ENCODE measurements around the gene TFDP2.
"Not testable (repeated sequence)": the region's sequence is repeated elsewhere in the genome, so short reads cannot be mapped to it uniquely, and the experiment has no call there.

TFDP2 gene

GRCh38 chr3:141926929-141927328, 222.4 kb downstream of the TFDP2 start:
- Histone ChIP-seq H2AFZ (ENCODE audit: low read length) (no peak overlapping the region), H3K14ac (ENCODE audit: low read length) (no peak overlapping the region), H2BK12ac (ENCODE audit: low read length) (no peak overlapping the region), H3K27ac (replicated peaks; ENCODE audit: low read length) (no peak overlapping the region), H3K4me3 (ENCODE audit: low read length in 2 of 2) (no peak overlapping the region), H2AK5ac (ENCODE audit: low read depth, low read length) (no peak overlapping the region), H3K79me1 (ENCODE audit: low read depth, low read length) (no peaks in the 10 kb centered on the region), H2BK5ac (ENCODE audit: low read length) (no peak overlapping the region), H2BK15ac (ENCODE audit: low read length) (no peak overlapping the region), H3K4me2 (ENCODE audit: insufficient read depth, low read length, poor library complexity, severe bottlenecking) (no peak overlapping the region), H3K36me3 (replicated peaks in 1 of 2; ENCODE audit: control insufficient read depth in 2 of 2, insufficient read depth in 2 of 2, low read length in 2 of 2) (peaks cover 10 to 62% of the 10 kb centered on the region in 2 donors), H3K9ac (ENCODE audit: low read depth, low read length, poor library complexity) (no peak overlapping the region), H3K4ac (ENCODE audit: low read length) (no peak overlapping the region), H4K91ac (ENCODE audit: low read depth, low read length, poor library complexity) (no peak overlapping the region), H2BK120ac (ENCODE audit: low read depth, low read length) (no peak overlapping the region), H3K9me3 (replicated peaks in 1 of 2; ENCODE audit: control insufficient read depth in 2 of 2, insufficient read depth in 1 of 2, low read depth in 1 of 2, low read length in 2 of 2) (peaks cover 0 to 2% of the 10 kb centered on the region in 2 donors), H4K8ac (ENCODE audit: low read depth, low read length) (no peak overlapping the region), H3K23ac (ENCODE audit: low read depth, low read length, poor library complexity) (no peak overlapping the region), H3K4me1 (ENCODE audit: control insufficient read depth in 2 of 2, insufficient read depth in 1 of 2, low read depth in 1 of 2, low read length in 2 of 2) (no peaks in the 10 kb centered on the region), H3K18ac (ENCODE audit: low read length) (no peak overlapping the region), H3K27me3 (ENCODE audit: control insufficient read depth in 3 of 3, insufficient read depth in 3 of 3, low read depth in 1 of 3, low read length in 3 of 3) (no peaks in the 10 kb centered on the region)
- DNase-seq (ENCODE audit: low spot score) = no peak
- WGBS, 2 donors (ENCODE audit: extremely low coverage in 2 of 2, insufficient read length in 2 of 2, insufficient replicate concordance in 1 of 2) = no CpG with 5 or more reads among the region's 9 CpGs

GRCh38 chr3:141925677-141926076, 223.7 kb downstream of the TFDP2 start:
- not testable (repeated sequence) for H2BK15ac ChIP-seq (ENCODE audit: low read length); H2BK12ac ChIP-seq (ENCODE audit: low read length); H2AK5ac ChIP-seq (ENCODE audit: low read depth, low read length); H2BK120ac ChIP-seq (ENCODE audit: low read depth, low read length); DNase-seq (ENCODE audit: low spot score); H3K27ac ChIP-seq (replicated peaks; ENCODE audit: low read length); H3K9ac ChIP-seq (ENCODE audit: low read depth, low read length, poor library complexity); H4K91ac ChIP-seq (ENCODE audit: low read depth, low read length, poor library complexity); H3K79me1 ChIP-seq (ENCODE audit: low read depth, low read length); H3K4me1 ChIP-seq (ENCODE audit: control insufficient read depth in 2 of 2, insufficient read depth in 1 of 2, low read depth in 1 of 2, low read length in 2 of 2); H2BK5ac ChIP-seq (ENCODE audit: low read length); H3K27me3 ChIP-seq (ENCODE audit: control insufficient read depth in 3 of 3, insufficient read depth in 3 of 3, low read depth in 1 of 3, low read length in 3 of 3); H3K9me3 ChIP-seq (replicated peaks in 1 of 2; ENCODE audit: control insufficient read depth in 2 of 2, insufficient read depth in 1 of 2, low read depth in 1 of 2, low read length in 2 of 2); H3K18ac ChIP-seq (ENCODE audit: low read length); H3K4ac ChIP-seq (ENCODE audit: low read length); H3K4me3 ChIP-seq (ENCODE audit: low read length in 2 of 2); H4K8ac ChIP-seq (ENCODE audit: low read depth, low read length); H2AFZ ChIP-seq (ENCODE audit: low read length); H3K14ac ChIP-seq (ENCODE audit: low read length); H3K23ac ChIP-seq (ENCODE audit: low read depth, low read length, poor library complexity); H3K4me2 ChIP-seq (ENCODE audit: insufficient read depth, low read length, poor library complexity, severe bottlenecking)
- peaks cover 10 to 73% of the 10 kb centered on the region in 2 donors for H3K36me3 ChIP-seq (replicated peaks in 1 of 2; ENCODE audit: control insufficient read depth in 2 of 2, insufficient read depth in 2 of 2, low read length in 2 of 2)
- no CpG with 5 or more reads among the region's 5 CpGs for WGBS, 2 donors (ENCODE audit: extremely low coverage in 2 of 2, insufficient read length in 2 of 2, insufficient replicate concordance in 1 of 2)

DNA sequence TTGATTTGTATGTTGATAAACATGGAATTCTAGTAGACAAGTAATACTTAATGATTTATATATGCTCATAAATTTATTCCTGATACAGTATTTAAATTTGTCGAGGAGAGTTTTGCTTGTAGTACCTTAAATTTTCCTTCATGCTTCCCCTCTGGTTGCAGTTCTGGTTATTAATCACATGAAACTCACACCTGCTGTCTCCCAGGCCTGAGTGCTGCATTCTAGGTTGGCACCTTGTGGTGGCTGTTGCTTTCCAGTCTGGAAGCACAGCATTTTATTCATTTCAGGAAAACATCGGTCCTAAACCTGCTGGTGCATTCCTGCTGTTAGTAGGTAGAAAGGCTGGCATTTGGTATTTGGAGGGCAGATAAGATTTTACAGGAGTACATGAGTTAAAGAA, 228.0 kb downstream of the TFDP2 start:
- no peak for DNase-seq (ENCODE audit: low spot score)
- no CpG with 5 or more reads among the region's 2 CpGs for WGBS, 2 donors (ENCODE audit: extremely low coverage in 2 of 2, insufficient read length in 2 of 2, insufficient replicate concordance in 1 of 2)
- H3K23ac ChIP-seq (ENCODE audit: low read depth, low read length, poor library complexity) = no peak overlapping the region
- H3K36me3 ChIP-seq (replicated peaks in 1 of 2; ENCODE audit: control insufficient read depth in 2 of 2, insufficient read depth in 2 of 2, low read length in 2 of 2) = peaks cover 8 to 87% of the 10 kb centered on the region in 2 donors
- no peak overlapping the region for H4K91ac ChIP-seq (ENCODE audit: low read depth, low read length, poor library complexity)
- no peak overlapping the region for H2BK15ac ChIP-seq (ENCODE audit: low read length)
- no peaks in the 10 kb centered on the region for H3K4me1 ChIP-seq (ENCODE audit: control insufficient read depth in 2 of 2, insufficient read depth in 1 of 2, low read depth in 1 of 2, low read length in 2 of 2)
- H2AFZ ChIP-seq (ENCODE audit: low read length) = no peak overlapping the region
- H4K8ac ChIP-seq (ENCODE audit: low read depth, low read length) = no peak overlapping the region
- no peak overlapping the region for H2BK120ac ChIP-seq (ENCODE audit: low read depth, low read length)
- no peak overlapping the region for H2BK5ac ChIP-seq (ENCODE audit: low read length)
- no peak overlapping the region for H2AK5ac ChIP-seq (ENCODE audit: low read depth, low read length)
- no peak overlapping the region for H3K4ac ChIP-seq (ENCODE audit: low read length)
- no peak overlapping the region for H3K4me2 ChIP-seq (ENCODE audit: insufficient read depth, low read length, poor library complexity, severe bottlenecking)
- H3K27me3 ChIP-seq (ENCODE audit: control insufficient read depth in 3 of 3, insufficient read depth in 3 of 3, low read depth in 1 of 3, low read length in 3 of 3) = no peaks in the 10 kb centered on the region
- no peak overlapping the region for H3K9ac ChIP-seq (ENCODE audit: low read depth, low read length, poor library complexity)
- no peak overlapping the region for H2BK12ac ChIP-seq (ENCODE audit: low read length)
- no peak overlapping the region for H3K27ac ChIP-seq (replicated peaks; ENCODE audit: low read length)
- no peak overlapping the region for H3K14ac ChIP-seq (ENCODE audit: low read length)
- no peak overlapping the region for H3K4me3 ChIP-seq (ENCODE audit: low read length in 2 of 2)
- no peak overlapping the region for H3K18ac ChIP-seq (ENCODE audit: low read length)
- no peaks in the 10 kb centered on the region for H3K9me3 ChIP-seq (replicated peaks in 1 of 2; ENCODE audit: control insufficient read depth in 2 of 2, insufficient read depth in 1 of 2, low read depth in 1 of 2, low read length in 2 of 2)
- H3K79me1 ChIP-seq (ENCODE audit: low read depth, low read length) = peaks cover 2% of the 10 kb centered on the region

- WGBS, 2 donors (ENCODE audit: extremely low coverage in 2 of 2, insufficient read length in 2 of 2, insufficient replicate concordance in 1 of 2) = no CpG with 5 or more reads among the region's 4 CpGs
- Histone ChIP-seq H3K9ac (ENCODE audit: low read depth, low read length, poor library complexity) (no peak overlapping the region), H3K14ac (ENCODE audit: low read length) (no peak overlapping the region), H3K4ac (ENCODE audit: low read length) (no peak overlapping the region), H2AK5ac (ENCODE audit: low read depth, low read length) (no peak overlapping the region), H4K8ac (ENCODE audit: low read depth, low read length) (no peak overlapping the region), H3K4me2 (ENCODE audit: insufficient read depth, low read length, poor library complexity, severe bottlenecking) (no peak overlapping the region), H3K36me3 (replicated peaks in 1 of 2; ENCODE audit: control insufficient read depth in 2 of 2, insufficient read depth in 2 of 2, low read length in 2 of 2) (peaks cover 8 to 87% of the 10 kb centered on the region in 2 donors), H3K9me3 (replicated peaks in 1 of 2; ENCODE audit: control insufficient read depth in 2 of 2, insufficient read depth in 1 of 2, low read depth in 1 of 2, low read length in 2 of 2) (no peaks in the 10 kb centered on the region), H2AFZ (ENCODE audit: low read length) (no peak overlapping the region), H3K18ac (ENCODE audit: low read length) (no peak overlapping the region), H3K4me1 (ENCODE audit: control insufficient read depth in 2 of 2, insufficient read depth in 1 of 2, low read depth in 1 of 2, low read length in 2 of 2) (no peaks in the 10 kb centered on the region), H3K23ac (ENCODE audit: low read depth, low read length, poor library complexity) (no peak overlapping the region), H4K91ac (ENCODE audit: low read depth, low read length, poor library complexity) (no peak overlapping the region), H2BK15ac (ENCODE audit: low read length) (no peak overlapping the region), H2BK120ac (ENCODE audit: low read depth, low read length) (no peak overlapping the region), H3K79me1 (ENCODE audit: low read depth, low read length) (peaks cover 2% of the 10 kb centered on the region), H2BK5ac (ENCODE audit: low read length) (no peak overlapping the region), H3K27me3 (ENCODE audit: control insufficient read depth in 3 of 3, insufficient read depth in 3 of 3, low read depth in 1 of 3, low read length in 3 of 3) (no peaks in the 10 kb centered on the region), H2BK12ac (ENCODE audit: low read length) (no peak overlapping the region), H3K27ac (replicated peaks; ENCODE audit: low read length) (no peak overlapping the region), H3K4me3 (ENCODE audit: low read length in 2 of 2) (no peak overlapping the region)
- DNase-seq (ENCODE audit: low spot score) = no peak
These were observed 228.6 kb downstream of the TFDP2 start for GRCh38 chr3:141920701-141921100.
